A673 (cell line): ENCODE results near the gene CCL27. TPM values are rescaled to one million over a fixed set of nuclear protein-coding genes. Genes with fewer than 3 reads are reported as not detected.

Experiments
- BruUV-seq: library from RNA; stranded (reverse); fragments of 400-500 nt; replicated peaks from 2 replicates; lab custom pipeline; 2021; lab: Mats Ljungman, UMichigan
- CTCF ChIA-PET: fragments of 300-600 bp; sonication (Branson Sonifier 250); formaldehyde crosslinking; loops from one replicate; lab custom pipeline; 2022; ENCODE audit warnings: antibody characterized with exemption; lab: Charles Lee
- POLR2A ChIA-PET: fragments of 300-600 bp; sonication (Branson Sonifier 250); formaldehyde crosslinking; loops from one replicate; lab custom pipeline; 2022; ENCODE audit warnings: antibody characterized with exemption; ENCODE audit not compliant: low non-redundant PET; lab: Charles Lee
- DNase-seq: peaks from one replicate; pipeline ENCODE4 v3.0.0-alpha.2; 2015; ENCODE audit warnings: low spot score
- H3K27ac ChIP-seq: fragments of 200-600 bp; sonication (generic); 2 replicates; pipeline ENCODE4 v1.5.1; 2016; ENCODE audit warnings: mixed run types, low read depth, mild to moderate bottlenecking, mixed read lengths, antibody characterized with exemption, low read length; ENCODE audit not compliant: poor library complexity, severe bottlenecking
- H3K27me3 ChIP-seq: fragments of 200-600 bp; sonication (generic); replicated peaks from 2 replicates; pipeline ENCODE4 v1.6.1; 2017; ENCODE audit warnings: mixed run types, low read depth, mild to moderate bottlenecking, mixed read lengths, antibody characterized with exemption, low read length; ENCODE audit not compliant: insufficient read depth, poor library complexity
- H3K36me3 ChIP-seq: fragments of 200-600 bp; sonication (generic); 2 replicates; pipeline ENCODE4 v1.6.1; 2016; ENCODE audit warnings: mixed run types, mild to moderate bottlenecking, mixed read lengths, antibody characterized with exemption, low read length; ENCODE audit not compliant: insufficient read depth, poor library complexity, severe bottlenecking
- H3K4me1 ChIP-seq: fragments of 200-600 bp; sonication (generic); 2 replicates; pipeline ENCODE4 v1.6.1; 2017; ENCODE audit warnings: mixed run types, mild to moderate bottlenecking, mixed read lengths, antibody characterized with exemption, low read length; ENCODE audit not compliant: insufficient read depth, poor library complexity, severe bottlenecking
- H3K4me3 ChIP-seq: fragments of 200-600 bp; sonication (generic); 2 replicates; pipeline ENCODE4 v1.5.1; 2016; ENCODE audit warnings: low read depth, mixed run types, mild to moderate bottlenecking, mixed read lengths, low read length; ENCODE audit not compliant: poor library complexity, severe bottlenecking
- H3K9me3 ChIP-seq: fragments of 200-600 bp; sonication (generic); 2 replicates; pipeline ENCODE4 v1.6.1; 2016; ENCODE audit warnings: mixed run types, low read depth, mild to moderate bottlenecking, mixed read lengths, antibody characterized with exemption, low read length; ENCODE audit not compliant: poor library complexity, severe bottlenecking
- EZH2 ChIP-seq: fragments of 200-600 bp; sonication (generic); IDR thresholded peaks from 2 replicates; pipeline ENCODE4 v1.6.1; 2017; ENCODE audit warnings: borderline replicate concordance, low read depth, mild to moderate bottlenecking, mixed read lengths, antibody characterized with exemption, low read length; ENCODE audit not compliant: poor library complexity, severe bottlenecking
- intact Hi-C: fragments of 100-400 bp; cut with micrococcal nuclease; formaldehyde crosslinking; loops from one replicate; pipeline ENCODE4 v1.10.0; 2022; ENCODE audit not compliant: unreplicated experiment
- total RNA-seq: library from RNA; stranded (reverse); gene quantifications from 2 replicates; pipeline ENCODE4 v1.2.3, GENCODE V29; 2021
- TF ChIP-seq, protein P1 (sequence below): fragments of 300-800, 200-600 bp; sonication (generic); conservative IDR thresholded peaks from 2 replicates; pipeline ENCODE4 v1.5.1; 2017; ENCODE audit warnings: low read depth, mild to moderate bottlenecking, antibody characterized with exemption, low read length, moderate library complexity, mixed read lengths

Gene CCL27
- total RNA-seq, 1 experiment from 2014 or later: not detected

GRCh38 chr9:34628656-34629490 lies 33.6 kb downstream of the CCL27 start, which contains the start of gene ARID3C:
Gene ARID3C (minus strand): TSS chr9:34629066. CDS start chr9:34628014, 1,052 bp downstream.
- Histone ChIP-seq H3K4me3 (peak within 1 kb of the TSS; percentile 27), H3K27me3 (peaks cover 71% of the 10 kb centered on the region), H3K9me3 (no peaks in the 10 kb centered on the region), H3K27ac (no peak within 1 kb of the TSS), H3K4me1 (peaks cover 7% of the 10 kb centered on the region), H3K36me3 (no peaks in the 10 kb centered on the region)
- TF ChIP-seq EZH2: peak; percentile 67
- TF ChIP-seq, protein P1, sequence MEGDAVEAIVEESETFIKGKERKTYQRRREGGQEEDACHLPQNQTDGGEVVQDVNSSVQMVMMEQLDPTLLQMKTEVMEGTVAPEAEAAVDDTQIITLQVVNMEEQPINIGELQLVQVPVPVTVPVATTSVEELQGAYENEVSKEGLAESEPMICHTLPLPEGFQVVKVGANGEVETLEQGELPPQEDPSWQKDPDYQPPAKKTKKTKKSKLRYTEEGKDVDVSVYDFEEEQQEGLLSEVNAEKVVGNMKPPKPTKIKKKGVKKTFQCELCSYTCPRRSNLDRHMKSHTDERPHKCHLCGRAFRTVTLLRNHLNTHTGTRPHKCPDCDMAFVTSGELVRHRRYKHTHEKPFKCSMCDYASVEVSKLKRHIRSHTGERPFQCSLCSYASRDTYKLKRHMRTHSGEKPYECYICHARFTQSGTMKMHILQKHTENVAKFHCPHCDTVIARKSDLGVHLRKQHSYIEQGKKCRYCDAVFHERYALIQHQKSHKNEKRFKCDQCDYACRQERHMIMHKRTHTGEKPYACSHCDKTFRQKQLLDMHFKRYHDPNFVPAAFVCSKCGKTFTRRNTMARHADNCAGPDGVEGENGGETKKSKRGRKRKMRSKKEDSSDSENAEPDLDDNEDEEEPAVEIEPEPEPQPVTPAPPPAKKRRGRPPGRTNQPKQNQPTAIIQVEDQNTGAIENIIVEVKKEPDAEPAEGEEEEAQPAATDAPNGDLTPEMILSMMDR: no peak
- POLR2A ChIA-PET: no interaction called here
- CTCF ChIA-PET: no interaction called here
- intact Hi-C loops: no loop called here
- BruUV-seq: no TSS peak
- DNase-seq: no peak

GRCh38 chr9:34627716-34628655 lies 34.5 kb downstream of the CCL27 start:
- Histone ChIP-seq H3K4me3 (no peak overlapping the region), H3K4me1 (peaks cover 7% of the 10 kb centered on the region), H3K27ac (no peak overlapping the region), H3K9me3 (no peaks in the 10 kb centered on the region), H3K36me3 (no peaks in the 10 kb centered on the region), H3K27me3 (peaks cover 74% of the 10 kb centered on the region)
- intact Hi-C loops: no loop called here
- ChIA-PET CTCF (no interaction called here), POLR2A (no interaction called here)
- DNase-seq: no peak
- TF ChIP-seq, protein P1: no peak
- peak; percentile 87 for TF ChIP-seq EZH2
- no TSS peak for BruUV-seq

GRCh38 chr9:34625186-34625486 lies 37.3 kb downstream of the CCL27 start:
- Histone ChIP-seq H3K27me3 (peaks cover 64% of the 10 kb centered on the region), H3K27ac (no peak overlapping the region), H3K4me1 (peaks cover 7% of the 10 kb centered on the region), H3K4me3 (no peak overlapping the region), H3K36me3 (no peaks in the 10 kb centered on the region), H3K9me3 (no peaks in the 10 kb centered on the region)
- ChIA-PET CTCF (interaction anchor here (1.9 kb wide), 1 partner anchor 9 kb away, joined by 4 read pairs; no protein-coding TSS in a partner anchor), POLR2A (no interaction called here)
- TF ChIP-seq, protein P1: no peak
- no peak for TF ChIP-seq EZH2
- DNase-seq: no peak
- intact Hi-C loops: no loop called here
- BruUV-seq: no TSS peak
